NCI-H2107 (cell line): ENCODE measurements around the gene EGFL7.
"Not testable (repeated sequence)": the region's sequence is repeated elsewhere in the genome, so short reads cannot be mapped to it uniquely, and the experiment has no call there.

ENCODE experiments used
- DNase-seq: peaks from one replicate; lab custom pipeline; 2025; lab: John Stamatoyannopoulos, UW

Gene EGFL7

GRCh38 chr9:136624184-136624951 lies 38.3 kb upstream of the EGFL7 start:
- no peak for DNase-seq

GRCh38 chr9:136625101-136626065 lies 37.3 kb upstream of the EGFL7 start:
- DNase-seq: no peak

- no peak for DNase-seq
Measured at GRCh38 chr9:136626066-136626725, 36.5 kb upstream of the EGFL7 start.

- no peak for DNase-seq
Measured at GRCh38 chr9:136626740-136627642, 35.7 kb upstream of the EGFL7 start.

- DNase-seq: no peak
Measured at GRCh38 chr9:136627703-136628102, 35.0 kb upstream of the EGFL7 start.

- DNase-seq: no peak
Measured at GRCh38 chr9:136628268-136628667, 34.4 kb upstream of the EGFL7 start.

- no peak for DNase-seq
Measured at GRCh38 chr9:136629001-136629878, 33.5 kb upstream of the EGFL7 start.

GRCh38 chr9:136629879-136630661 lies 32.6 kb upstream of the EGFL7 start:
- DNase-seq: peak; percentile 39

- no peak for DNase-seq
Measured at GRCh38 chr9:136630662-136630992, 32.1 kb upstream of the EGFL7 start.

- DNase-seq: peak; percentile 70
Measured at GRCh38 chr9:136631038-136632000, 31.4 kb upstream of the EGFL7 start.

GRCh38 chr9:136632072-136632471 lies 30.6 kb upstream of the EGFL7 start:
- DNase-seq: not testable (repeated sequence)

GRCh38 chr9:136632491-136633106 lies 30.1 kb upstream of the EGFL7 start:
- not testable (repeated sequence) for DNase-seq

GRCh38 chr9:136634904-136635303 lies 27.8 kb upstream of the EGFL7 start:
- no peak for DNase-seq

GRCh38 chr9:136640171-136641111 lies 22.3 kb upstream of the EGFL7 start:
- DNase-seq: no peak

- DNase-seq: no peak
Measured at GRCh38 chr9:136642439-136642921, 20.2 kb upstream of the EGFL7 start.

GRCh38 chr9:136643596-136644342 lies 18.9 kb upstream of the EGFL7 start:
- no peak for DNase-seq
